Calu3 (cell line): ENCODE results near the gene ATG7. TPM values are rescaled to one million over a fixed set of nuclear protein-coding genes. Genes with fewer than 3 reads are reported as not detected.

ENCODE experiments used
- BruUV-seq: library from RNA; stranded (reverse); fragments of 400-500 nt; replicated peaks from 2 replicates; lab custom pipeline; 2021; lab: Mats Ljungman, UMichigan
- CTCF ChIA-PET: fragments of 300-600 bp; sonication (Branson Sonifier 250); formaldehyde crosslinking; loops from one replicate; lab custom pipeline; 2022; ENCODE audit warnings: antibody characterized with exemption; lab: Charles Lee
- DNase-seq: peaks from one replicate; pipeline ENCODE4 v3.0.0; 2022
- H3K27ac Mint-ChIP-seq: one replicate; pipeline ENCODE4 v1.8.0; 2022; ENCODE audit warnings: mixed read lengths; ENCODE audit not compliant: unreplicated experiment
- H3K27me3 Mint-ChIP-seq: one replicate; pipeline ENCODE4 v1.8.0; 2022; ENCODE audit warnings: mixed read lengths; ENCODE audit not compliant: unreplicated experiment
- H3K36me3 Mint-ChIP-seq: one replicate; pipeline ENCODE4 v1.8.0; 2022; ENCODE audit warnings: mild to moderate bottlenecking, moderate library complexity, mixed read lengths; ENCODE audit not compliant: insufficient read depth, unreplicated experiment
- H3K4me1 Mint-ChIP-seq: one replicate; pipeline ENCODE4 v1.8.0; 2022; ENCODE audit warnings: mild to moderate bottlenecking, low read depth, mixed read lengths; ENCODE audit not compliant: unreplicated experiment
- H3K4me3 Mint-ChIP-seq: one replicate; pipeline ENCODE4 v1.8.0; 2022; ENCODE audit warnings: mild to moderate bottlenecking, low read depth, moderate library complexity, mixed read lengths; ENCODE audit not compliant: unreplicated experiment
- H3K9me3 Mint-ChIP-seq: one replicate; pipeline ENCODE4 v1.8.0; 2022; ENCODE audit warnings: low read depth, mixed read lengths; ENCODE audit not compliant: unreplicated experiment
- CTCF ChIP-seq: fragments of 200-600 bp; IDR thresholded peaks from one replicate; pipeline ENCODE4 v1.8.0; 2022; ENCODE audit warnings: antibody characterized with exemption; ENCODE audit not compliant: unreplicated experiment
- intact Hi-C: fragments of 100-400 bp; cut with micrococcal nuclease; formaldehyde crosslinking; loops from one replicate; pipeline ENCODE4 v1.10.0; 2022; ENCODE audit not compliant: unreplicated experiment
- total RNA-seq: library from RNA; stranded (reverse); gene quantifications from 2 replicates; pipeline ENCODE4 v1.2.3, GENCODE V29; 2022

The ATG7 gene
- total RNA-seq, 1 experiment from 2014 or later: 37.3 TPM

GRCh38 chr3:11239796-11240195 lies 32.4 kb upstream of the ATG7 start:
- no peak for DNase-seq
- Mint-ChIP-seq H3K36me3 (no peaks in the 10 kb centered on the region), H3K9me3 (no peaks in the 10 kb centered on the region), H3K4me3 (no peak overlapping the region), H3K27ac (no peak overlapping the region), H3K27me3 (no peaks in the 10 kb centered on the region), H3K4me1 (peaks cover 10% of the 10 kb centered on the region)
- no TSS peak for BruUV-seq
- intact Hi-C loops: loop anchor here (5.0 kb wide), 1 partner anchor 413 kb away; no protein-coding TSS in a partner anchor
- TF ChIP-seq CTCF: no peak
- CTCF ChIA-PET: interaction anchor here (1.3 kb wide), 1 partner anchor 95 kb away, joined by 3 read pairs; no protein-coding TSS in a partner anchor

GRCh38 chr3:11240496-11240895 lies 31.7 kb upstream of the ATG7 start:
- H3K27me3 Mint-ChIP-seq: no peaks in the 10 kb centered on the region
- BruUV-seq: no TSS peak
- no peaks in the 10 kb centered on the region for H3K36me3 Mint-ChIP-seq
- intact Hi-C loops: no loop called here
- CTCF ChIA-PET: no interaction called here
- H3K4me3 Mint-ChIP-seq: no peak overlapping the region
- H3K27ac Mint-ChIP-seq: no peak overlapping the region
- no peaks in the 10 kb centered on the region for H3K9me3 Mint-ChIP-seq
- TF ChIP-seq CTCF: no peak
- DNase-seq: no peak
- H3K4me1 Mint-ChIP-seq: peaks cover 10% of the 10 kb centered on the region

- no peak overlapping the region for H3K27ac Mint-ChIP-seq
- no TSS peak for BruUV-seq
- TF ChIP-seq CTCF: no peak
- CTCF ChIA-PET: no interaction called here
- no peaks in the 10 kb centered on the region for H3K9me3 Mint-ChIP-seq
- no peaks in the 10 kb centered on the region for H3K36me3 Mint-ChIP-seq
- H3K27me3 Mint-ChIP-seq: no peaks in the 10 kb centered on the region
- peaks cover 20% of the 10 kb centered on the region for H3K4me1 Mint-ChIP-seq
- no peak overlapping the region for H3K4me3 Mint-ChIP-seq
- intact Hi-C loops: no loop called here
- no peak for DNase-seq
Observed at GRCh38 chr3:11244121-11244677, 28.0 kb upstream of the ATG7 start.

GRCh38 chr3:11245276-11245675 lies 26.9 kb upstream of the ATG7 start:
- no peaks in the 10 kb centered on the region for H3K27me3 Mint-ChIP-seq
- no peaks in the 10 kb centered on the region for H3K36me3 Mint-ChIP-seq
- H3K27ac Mint-ChIP-seq: no peak overlapping the region
- no peak for DNase-seq
- CTCF ChIA-PET: no interaction called here
- TF ChIP-seq CTCF: no peak
- intact Hi-C loops: no loop called here
- peaks cover 16% of the 10 kb centered on the region for H3K4me1 Mint-ChIP-seq
- no peaks in the 10 kb centered on the region for H3K9me3 Mint-ChIP-seq
- H3K4me3 Mint-ChIP-seq: no peak overlapping the region
- no TSS peak for BruUV-seq
